ENCODE measurements around the gene NCDN. TPM values are rescaled to one million over a fixed set of nuclear protein-coding genes. Genes with fewer than 3 reads are reported as not detected.

Gene NCDN
- total RNA-seq, 1 donor from 2014 or later: 95.3 TPM

DNA sequence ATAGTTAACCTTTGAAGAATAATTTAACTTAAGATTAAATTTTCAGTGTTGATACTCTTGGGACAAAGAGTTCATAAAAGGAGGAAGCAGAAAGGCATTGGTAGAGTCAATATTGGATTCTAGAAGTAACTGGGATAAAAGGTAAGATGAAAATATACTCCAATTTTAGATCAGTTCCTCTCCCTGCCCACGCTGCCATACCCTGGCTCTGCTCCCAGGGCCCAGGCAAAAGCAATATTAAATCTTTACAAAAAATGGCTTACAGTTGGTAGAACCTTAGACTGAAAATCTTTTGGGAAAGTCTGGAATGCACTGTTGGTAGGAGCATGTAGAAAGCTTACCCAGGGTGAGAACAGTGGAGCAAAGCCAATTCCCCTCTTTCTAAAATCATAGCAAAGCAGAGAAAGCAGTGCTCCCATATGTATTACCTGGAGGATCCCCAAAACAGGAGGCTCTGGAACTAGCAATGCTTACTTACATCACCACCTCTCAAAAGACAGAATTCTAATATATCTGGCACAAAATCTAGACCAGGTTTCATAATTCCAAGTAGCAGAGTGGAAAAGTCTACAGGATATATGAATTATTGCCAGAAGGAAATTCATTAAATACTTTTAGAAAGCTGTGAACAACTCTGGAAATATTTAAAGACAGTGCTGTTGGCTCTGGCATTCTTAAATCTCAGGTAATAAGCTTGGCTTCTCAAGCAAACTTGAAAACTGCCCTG is 24.9 kb upstream of the NCDN start:
- Mint-ChIP-seq H3K36me3 (ENCODE audit: unreplicated experiment) (peaks cover 34% of the 10 kb centered on the region), H3K27ac (ENCODE audit: unreplicated experiment) (no peak overlapping the region), H3K4me3 (ENCODE audit: unreplicated experiment) (no peak overlapping the region), H3K4me1 (ENCODE audit: low read depth, unreplicated experiment) (peaks cover 3% of the 10 kb centered on the region), H3K27me3 (ENCODE audit: unreplicated experiment) (peaks cover 6% of the 10 kb centered on the region), H3K9me3 (ENCODE audit: unreplicated experiment) (peaks cover 13% of the 10 kb centered on the region)
- DNase-seq: no peak
- TF ChIP-seq, protein P1, sequence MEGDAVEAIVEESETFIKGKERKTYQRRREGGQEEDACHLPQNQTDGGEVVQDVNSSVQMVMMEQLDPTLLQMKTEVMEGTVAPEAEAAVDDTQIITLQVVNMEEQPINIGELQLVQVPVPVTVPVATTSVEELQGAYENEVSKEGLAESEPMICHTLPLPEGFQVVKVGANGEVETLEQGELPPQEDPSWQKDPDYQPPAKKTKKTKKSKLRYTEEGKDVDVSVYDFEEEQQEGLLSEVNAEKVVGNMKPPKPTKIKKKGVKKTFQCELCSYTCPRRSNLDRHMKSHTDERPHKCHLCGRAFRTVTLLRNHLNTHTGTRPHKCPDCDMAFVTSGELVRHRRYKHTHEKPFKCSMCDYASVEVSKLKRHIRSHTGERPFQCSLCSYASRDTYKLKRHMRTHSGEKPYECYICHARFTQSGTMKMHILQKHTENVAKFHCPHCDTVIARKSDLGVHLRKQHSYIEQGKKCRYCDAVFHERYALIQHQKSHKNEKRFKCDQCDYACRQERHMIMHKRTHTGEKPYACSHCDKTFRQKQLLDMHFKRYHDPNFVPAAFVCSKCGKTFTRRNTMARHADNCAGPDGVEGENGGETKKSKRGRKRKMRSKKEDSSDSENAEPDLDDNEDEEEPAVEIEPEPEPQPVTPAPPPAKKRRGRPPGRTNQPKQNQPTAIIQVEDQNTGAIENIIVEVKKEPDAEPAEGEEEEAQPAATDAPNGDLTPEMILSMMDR (IDR thresholded peaks at IDR 0.05; ENCODE audit: partially characterized antibody, unreplicated experiment): no peak

DNA sequence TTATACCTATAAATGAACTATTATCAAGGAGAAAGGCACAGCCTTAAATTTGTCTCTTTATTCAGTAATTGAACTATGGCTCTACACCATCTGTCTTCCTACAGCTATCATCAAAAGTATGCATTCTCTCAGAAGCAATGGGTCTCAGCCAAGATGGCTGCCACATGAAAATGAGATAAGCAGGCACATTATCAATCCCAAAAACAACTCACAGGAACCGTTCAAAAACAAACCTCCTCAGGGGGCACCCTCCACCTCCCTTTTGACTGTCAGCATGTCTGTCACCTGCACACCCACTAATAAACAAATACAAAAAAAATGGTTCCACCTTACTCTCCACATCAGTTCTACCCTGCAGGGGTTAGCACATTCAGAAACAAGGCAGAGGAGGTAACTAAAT is 24.0 kb upstream of the NCDN start:
- Mint-ChIP-seq H3K9me3 (ENCODE audit: unreplicated experiment) (peaks cover 10% of the 10 kb centered on the region), H3K4me1 (ENCODE audit: low read depth, unreplicated experiment) (peaks cover 3% of the 10 kb centered on the region), H3K36me3 (ENCODE audit: unreplicated experiment) (peaks cover 27% of the 10 kb centered on the region), H3K27me3 (ENCODE audit: unreplicated experiment) (peaks cover 6% of the 10 kb centered on the region), H3K27ac (ENCODE audit: unreplicated experiment) (no peak overlapping the region), H3K4me3 (ENCODE audit: unreplicated experiment) (no peak overlapping the region)
- DNase-seq: no peak
- TF ChIP-seq, protein P1 (IDR thresholded peaks at IDR 0.05; ENCODE audit: partially characterized antibody, unreplicated experiment): no peak

- H3K4me3 Mint-ChIP-seq (ENCODE audit: unreplicated experiment): no peak overlapping the region
- H3K9me3 Mint-ChIP-seq (ENCODE audit: unreplicated experiment): peaks cover 7% of the 10 kb centered on the region
- H3K36me3 Mint-ChIP-seq (ENCODE audit: unreplicated experiment): peaks cover 12% of the 10 kb centered on the region
- TF ChIP-seq, protein P1 (IDR thresholded peaks at IDR 0.05; ENCODE audit: partially characterized antibody, unreplicated experiment): no peak
- peaks cover 7% of the 10 kb centered on the region for H3K27me3 Mint-ChIP-seq (ENCODE audit: unreplicated experiment)
- H3K27ac Mint-ChIP-seq (ENCODE audit: unreplicated experiment): no peak overlapping the region
- DNase-seq: no peak
- peaks cover 18% of the 10 kb centered on the region for H3K4me1 Mint-ChIP-seq (ENCODE audit: low read depth, unreplicated experiment)
These were observed 22.4 kb upstream of the NCDN start for GRCh38 chr1:35535243-35535642.

DNA sequence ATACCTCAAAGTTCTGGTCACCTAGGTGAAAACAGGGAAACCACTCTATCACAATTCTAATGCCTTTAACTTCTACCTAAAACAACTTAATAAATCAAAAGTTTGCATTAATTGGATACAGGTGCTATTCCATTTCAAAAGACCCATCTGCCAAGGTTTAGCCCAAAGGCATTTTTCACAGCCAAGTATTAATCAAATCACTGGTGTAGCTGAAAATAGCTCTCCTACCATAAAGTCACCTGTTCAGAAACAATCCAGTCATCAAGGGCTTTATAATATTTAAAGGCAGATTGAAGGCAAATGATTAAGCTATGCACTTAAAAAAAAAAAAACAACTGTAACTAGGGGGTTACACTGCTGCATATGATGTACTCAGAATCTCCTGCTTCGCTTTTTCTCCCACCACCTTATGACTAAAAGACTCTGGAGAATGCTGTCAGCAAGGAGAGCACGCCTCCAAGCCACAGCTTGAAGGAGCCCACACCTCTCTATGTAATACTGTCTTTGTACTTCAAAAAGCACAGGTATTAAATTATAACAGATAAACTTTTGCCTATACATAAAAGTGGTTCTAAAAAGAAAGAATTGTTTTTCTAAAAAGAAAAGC is 20.9 kb upstream of the NCDN start:
- TF ChIP-seq, protein P1 (IDR thresholded peaks at IDR 0.05; ENCODE audit: partially characterized antibody, unreplicated experiment): no peak
- Mint-ChIP-seq H3K9me3 (ENCODE audit: unreplicated experiment) (peaks cover 4% of the 10 kb centered on the region), H3K4me3 (ENCODE audit: unreplicated experiment) (no peak overlapping the region), H3K27me3 (ENCODE audit: unreplicated experiment) (peaks cover 6% of the 10 kb centered on the region), H3K36me3 (ENCODE audit: unreplicated experiment) (peaks cover 5% of the 10 kb centered on the region), H3K27ac (ENCODE audit: unreplicated experiment) (no peak overlapping the region), H3K4me1 (ENCODE audit: low read depth, unreplicated experiment) (peaks cover 20% of the 10 kb centered on the region)
- no peak for DNase-seq

GRCh38 chr1:35537806-35538205 is 19.8 kb upstream of the NCDN start:
- H3K27ac Mint-ChIP-seq (ENCODE audit: unreplicated experiment): no peak overlapping the region
- H3K4me1 Mint-ChIP-seq (ENCODE audit: low read depth, unreplicated experiment): peaks cover 20% of the 10 kb centered on the region
- peaks cover 4% of the 10 kb centered on the region for H3K9me3 Mint-ChIP-seq (ENCODE audit: unreplicated experiment)
- DNase-seq: no peak
- peaks cover 6% of the 10 kb centered on the region for H3K27me3 Mint-ChIP-seq (ENCODE audit: unreplicated experiment)
- H3K4me3 Mint-ChIP-seq (ENCODE audit: unreplicated experiment): no peak overlapping the region
- H3K36me3 Mint-ChIP-seq (ENCODE audit: unreplicated experiment): peaks cover 5% of the 10 kb centered on the region
- TF ChIP-seq, protein P1 (IDR thresholded peaks at IDR 0.05; ENCODE audit: partially characterized antibody, unreplicated experiment): no peak

All from glutamatergic neuron (in vitro differentiated cells).